HCT116 (cell line): ENCODE measurements around the gene UQCRQ. TPM values are rescaled to one million over a fixed set of nuclear protein-coding genes. Genes with fewer than 3 reads are reported as not detected.

ENCODE experiments used
- ATAC-seq: fragments of 200-7000 bp; cut with Tn5 transposase; 2 replicates; pipeline ENCODE4 v1.9.1; 2020; ENCODE audit warnings: mild to moderate bottlenecking, moderate library complexity
- BruUV-seq: library from RNA; stranded (reverse); fragments of 400-500 nt; replicated peaks from 2 replicates; lab custom pipeline; 2021; lab: Mats Ljungman, UMichigan
- CTCF ChIA-PET: fragments of 300-600 bp; sonication (Branson Sonifier 250); formaldehyde crosslinking; loops from one replicate; lab custom pipeline; 2021; ENCODE audit warnings: antibody characterized with exemption; lab: Charles Lee
- POLR2A ChIA-PET: fragments of 300-600, 350-600 bp; sonication (Branson Sonifier 250); formaldehyde crosslinking; loops from one replicate; lab custom pipeline; 2021; ENCODE audit warnings: antibody characterized with exemption; lab: Charles Lee
- RAD21 ChIA-PET, 2 experiments: fragments of 300-600 bp; sonication (Branson Sonifier 250); formaldehyde crosslinking; loops; one replicate each; lab custom pipeline; 2023; ENCODE audit warnings: low total read pairs in 2 of 2; ENCODE audit not compliant: uncharacterized antibody in 2 of 2, unreplicated experiment in 2 of 2, low non-redundant PET in 1 of 2; lab: Charles Lee
- DNase-seq: peaks from one replicate; pipeline ENCODE4 v3.0.0-alpha.2; 2010; ENCODE audit warnings: low read depth, low spot score
- H2AFZ ChIP-seq: fragments of 200-600 bp; shearing (Covaris generic), sonication (generic); 2 replicates; pipeline ENCODE4 v1.6.1; 2017; ENCODE audit warnings: low read depth, mixed run types, mixed read lengths, antibody characterized with exemption, low read length; ENCODE audit not compliant: poor library complexity, severe bottlenecking
- H3K27ac ChIP-seq: 2 replicates; pipeline ENCODE4 v1.5.1; 2012; ENCODE audit warnings: low read depth, low read length
- H3K27me3 ChIP-seq: fragments of 200-600 bp; sonication (generic); 2 replicates; pipeline ENCODE4 v1.6.1; 2016; ENCODE audit warnings: mixed run types, low read length, mixed read lengths; ENCODE audit not compliant: insufficient read depth
- H3K36me3 ChIP-seq, 2 experiments: fragments of 200-500 bp in 1 of 2; fragments of 200-600 bp in 1 of 2; sonication (Bioruptor generic) in 1 of 2; sonication (generic) in 1 of 2; 2 replicates each; pipeline versions ENCODE4 v1.5.1 to v1.6.1; 2014 to 2016; ENCODE audit warnings: low read length in 2 of 2, inconsistent platforms in 1 of 2, mixed read lengths in 1 of 2, mixed run types in 1 of 2; ENCODE audit not compliant: insufficient read depth in 2 of 2, control insufficient read depth in 1 of 2
- H3K4me1 ChIP-seq, 2 experiments: fragments of 200-600 bp in 1 of 2; sonication (generic) in 1 of 2; 2 replicates each; pipeline versions ENCODE4 v1.5.1 to v1.6.1; 2012 to 2017; ENCODE audit warnings: low read length in 2 of 2, inconsistent platforms in 1 of 2, mild to moderate bottlenecking in 1 of 2, mixed read lengths in 1 of 2, mixed run types in 1 of 2, moderate library complexity in 1 of 2; ENCODE audit not compliant: insufficient read depth in 2 of 2, control insufficient read depth in 1 of 2
- H3K4me2 ChIP-seq: fragments of 200-600 bp; sonication (generic); 2 replicates; pipeline ENCODE4 v1.6.1; 2017; ENCODE audit warnings: mixed run types, low read length, mixed read lengths
- H3K4me3 ChIP-seq, 2 experiments: fragments of 200-600 bp in 1 of 2; sonication (generic) in 1 of 2; replicated peaks in 1 of 2; 2 replicates each; pipeline ENCODE4 v1.5.1; 2011 to 2016; ENCODE audit warnings: low read length in 2 of 2, control low read depth in 1 of 2, low read depth in 1 of 2, mild to moderate bottlenecking in 1 of 2, mixed read lengths in 1 of 2, mixed run types in 1 of 2
- H3K79me2 ChIP-seq: fragments of 200-600 bp; sonication (generic); 2 replicates; pipeline ENCODE4 v1.6.1; 2017; ENCODE audit warnings: mild to moderate bottlenecking, mixed run types, low read length, moderate library complexity, mixed read lengths; ENCODE audit not compliant: insufficient read depth
- H3K9ac ChIP-seq: fragments of 200-600 bp; sonication (generic); 2 replicates; pipeline ENCODE4 v1.6.1; 2016; ENCODE audit warnings: low read length, mixed read lengths
- H3K9me2 ChIP-seq: fragments of 200-600 bp; sonication (generic), shearing (Covaris generic); 2 replicates; pipeline ENCODE4 v1.6.1; 2017; ENCODE audit warnings: mixed run types, mild to moderate bottlenecking, moderate library complexity; ENCODE audit not compliant: insufficient read depth
- H3K9me3 ChIP-seq, 2 experiments: fragments of 200-500 bp in 1 of 2; fragments of 200-600 bp in 1 of 2; sonication (Bioruptor generic) in 1 of 2; sonication (generic) in 1 of 2; 2 replicates each; pipeline ENCODE4 v1.6.1; 2014 to 2017; ENCODE audit warnings: low read length in 2 of 2, mixed read lengths in 2 of 2, inconsistent platforms in 1 of 2, low read depth in 1 of 2, mild to moderate bottlenecking in 1 of 2, mixed run types in 1 of 2, moderate library complexity in 1 of 2; ENCODE audit not compliant: control insufficient read depth in 1 of 2, insufficient read depth in 1 of 2
- H4K20me1 ChIP-seq: fragments of 200-600 bp; sonication (generic), shearing (Covaris generic); 2 replicates; pipeline ENCODE4 v1.6.1; 2017; ENCODE audit warnings: mixed run types, mild to moderate bottlenecking, moderate library complexity; ENCODE audit not compliant: insufficient read depth
- ATF3 ChIP-seq: IDR thresholded peaks from 2 replicates; pipeline ENCODE4 v1.6.1; 2012
- CBX3 ChIP-seq: IDR thresholded peaks from 2 replicates; pipeline ENCODE4 v1.6.1; 2012; ENCODE audit warnings: low read depth
- CEBPB ChIP-seq: IDR thresholded peaks from 2 replicates; pipeline ENCODE4 v1.6.1; 2012; ENCODE audit warnings: low read depth
- CTCF ChIP-seq, 3 experiments: fragments of 200-600 bp in 1 of 3; sonication (generic) in 1 of 3; IDR thresholded peaks in 2 of 3; conservative IDR thresholded peaks in 1 of 3; 2 replicates each; pipeline ENCODE4 v1.5.1; 2012 to 2017; ENCODE audit warnings: low read depth in 2 of 3, low read length in 2 of 3, antibody characterized with exemption in 1 of 3, borderline replicate concordance in 1 of 3, control low read depth in 1 of 3, mild to moderate bottlenecking in 1 of 3, mixed read lengths in 1 of 3, mixed run types in 1 of 3, moderate library complexity in 1 of 3; ENCODE audit not compliant: insufficient read depth in 1 of 3
- EGR1 ChIP-seq: IDR thresholded peaks from 2 replicates; pipeline ENCODE4 v1.6.1; 2012; ENCODE audit warnings: low read depth
- ELF1 ChIP-seq: IDR thresholded peaks from 2 replicates; pipeline ENCODE4 v1.6.1; 2012; ENCODE audit warnings: low read depth, borderline replicate concordance
- EZH2 ChIP-seq: fragments of 200-600 bp; sonication (generic); IDR thresholded peaks from 2 replicates; pipeline ENCODE4 v1.6.1; 2017; ENCODE audit warnings: antibody characterized with exemption, mixed run types
- EZH2phosphoT487 ChIP-seq: fragments of 200-600 bp; IDR thresholded peaks from 2 replicates; pipeline ENCODE4 v1.6.1; 2018; ENCODE audit warnings: antibody characterized with exemption, borderline replicate concordance
- FOSL1 ChIP-seq: IDR thresholded peaks from 2 replicates; pipeline ENCODE4 v1.6.1; 2012; ENCODE audit warnings: low read depth
- JUND ChIP-seq: IDR thresholded peaks from 2 replicates; pipeline ENCODE4 v1.6.1; 2012
- POLR2A ChIP-seq: IDR thresholded peaks from 2 replicates; pipeline ENCODE4 v1.7.0; 2011; ENCODE audit warnings: borderline replicate concordance; ENCODE audit not compliant: insufficient read depth, insufficient read length; ENCODE audit errors: extremely low read depth
- RAD21 ChIP-seq: IDR thresholded peaks from 2 replicates; pipeline ENCODE4 v1.6.1; 2012; ENCODE audit warnings: low read depth, mild to moderate bottlenecking
- SIN3A ChIP-seq: IDR thresholded peaks from 2 replicates; pipeline ENCODE4 v1.6.1; 2012; ENCODE audit warnings: low read depth
- SP1 ChIP-seq: IDR thresholded peaks from 2 replicates; pipeline ENCODE4 v1.6.1; 2012; ENCODE audit warnings: low read depth
- SRF ChIP-seq: IDR thresholded peaks from 2 replicates; pipeline ENCODE4 v1.6.1; 2012; ENCODE audit warnings: low read depth
- YY1 ChIP-seq: IDR thresholded peaks from 2 replicates; pipeline ENCODE4 v1.6.1; 2011; ENCODE audit warnings: low read length, low read depth, moderate library complexity, mild to moderate bottlenecking; ENCODE audit not compliant: insufficient replicate concordance; ENCODE audit errors: extremely low read depth
- ZBTB33 ChIP-seq: IDR thresholded peaks from 2 replicates; pipeline ENCODE4 v1.6.1; 2011; ENCODE audit warnings: mild to moderate bottlenecking, low read length, moderate library complexity; ENCODE audit not compliant: insufficient replicate concordance; ENCODE audit errors: extremely low read depth
- intact Hi-C: fragments of 100-400 bp; cut with micrococcal nuclease; formaldehyde crosslinking; loops from 2 replicates; pipeline ENCODE4 v1.10.0; 2022
- total RNA-seq: library from RNA; stranded (reverse); gene quantifications from one replicate; pipeline ENCODE4 v1.2.1, GENCODE V29; 2021; ENCODE audit not compliant: unreplicated experiment

UQCRQ gene
- total RNA-seq, 1 experiment from 2014 or later, result 528 TPM

GRCh38 chr5:132909702-132910101 lies 43.3 kb downstream of the UQCRQ start:
- H3K79me2 ChIP-seq, result peaks cover 9% of the 10 kb centered on the region; the same call in 1 of the 2 replicates
- POLR2A ChIA-PET, result no interaction called here
- peaks cover 0 to 12% of the 10 kb centered on the region in 2 experiments; a peak in 1 of 4 replicates for H3K36me3 ChIP-seq
- no peaks in the 10 kb centered on the region for H3K9me3 ChIP-seq
- no peaks in the 10 kb centered on the region for H3K9me2 ChIP-seq
- intact Hi-C loops, result no loop called here
- H2AFZ ChIP-seq, result no peak overlapping the region
- no peaks in the 10 kb centered on the region for H4K20me1 ChIP-seq
- TF ChIP-seq JUND, result no peak
- TF ChIP-seq SIN3A, result no peak
- no peak for TF ChIP-seq FOSL1
- TF ChIP-seq EZH2, result no peak
- TF ChIP-seq POLR2A, result no peak
- no peak for TF ChIP-seq SP1
- no peak for TF ChIP-seq SRF
- TF ChIP-seq ELF1, result no peak
- no peak for TF ChIP-seq CTCF (IDR thresholded peaks at IDR 0.05 in 2 of 3, conservative IDR thresholded peaks at IDR 0.05 in 1 of 3; ENCODE audit: borderline replicate concordance in 1 of 3, insufficient read depth in 1 of 3, low read depth in 2 of 3, low read length in 2 of 3)
- TF ChIP-seq CEBPB, result no peak
- TF ChIP-seq YY1, result no peak
- no peak for TF ChIP-seq EGR1
- TF ChIP-seq CBX3, result no peak
- no peak for TF ChIP-seq ZBTB33
- no peak for TF ChIP-seq ATF3
- TF ChIP-seq RAD21, result no peak
- no peak for TF ChIP-seq EZH2phosphoT487
- TF ChIP-seq, all 23 proteins: peak for 0
- ATAC-seq (no peak), DNase-seq (no peak)
- Histone ChIP-seq H3K27me3 (no peaks in the 10 kb centered on the region), H3K9ac (no peak overlapping the region), H3K4me2 (no peak overlapping the region), H3K27ac (no peak overlapping the region), H3K4me1 (peaks cover 2 to 4% of the 10 kb centered on the region in 2 experiments), H3K4me3 (no peak overlapping the region)
- CTCF ChIA-PET, result no interaction called here
- no TSS peak for BruUV-seq
- RAD21 ChIA-PET, result no interaction called here
